Measurements from ENCODE around the gene CECR2.

DNA sequence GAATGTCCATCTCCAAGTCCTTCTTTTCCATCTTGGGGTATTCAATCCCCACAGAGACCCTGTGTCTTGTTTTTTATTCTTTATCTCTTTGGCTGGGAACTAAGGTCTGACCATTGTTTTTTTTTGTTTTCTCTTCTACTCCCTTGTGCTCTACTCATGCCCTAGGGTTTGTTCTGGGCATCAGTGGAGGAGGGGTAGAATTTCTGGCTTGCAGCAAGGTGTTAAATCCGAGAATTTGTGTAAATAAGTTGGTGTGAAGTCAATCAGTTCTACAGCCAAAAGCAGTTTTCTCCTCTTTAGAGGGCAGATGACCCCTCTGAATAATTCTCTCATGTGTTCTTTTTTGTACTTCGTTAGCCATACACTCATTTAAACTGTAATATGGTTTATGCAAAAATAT lies 10.7 kb downstream of the CECR2 start:
- TF ChIP-seq EP300 (IDR thresholded peaks at IDR 0.05; ENCODE audit: borderline replicate concordance in 1 of 2, low read depth in 2 of 2, low read length in 2 of 2) (no peak), RAD21 (IDR thresholded peaks at IDR 0.05 in 1 of 2, conservative IDR thresholded peaks at IDR 0.05 in 1 of 2; ENCODE audit: low read depth in 2 of 2, low read length in 2 of 2) (no peak), POLR2A (IDR thresholded peaks at IDR 0.05; ENCODE audit: control extremely low read depth in 1 of 2, low read depth in 2 of 2, low read length in 2 of 2) (no peak)
